GM21825 (cell line): ENCODE results near the gene LAGE3.
"Not testable (repeated sequence)": the region's sequence is repeated elsewhere in the genome, so short reads cannot be mapped to it uniquely, and the experiment has no call there.

Source experiments
- ATAC-seq: cut with Tn5 transposase; IDR thresholded peaks from one replicate; pipeline ENCODE4 v1.9.1; 2021; ENCODE audit warnings: mild to moderate bottlenecking, moderate library complexity; ENCODE audit not compliant: unreplicated experiment

LAGE3 gene

GRCh38 chrX:154502989-154503388 lies 23.9 kb upstream of the LAGE3 start:
- no peak for ATAC-seq

- no peak for ATAC-seq
Measured at GRCh38 chrX:154502098-154502497, 23.0 kb upstream of the LAGE3 start.

- ATAC-seq = not testable (repeated sequence)
Measured at GRCh38 chrX:154501423-154501822, 22.3 kb upstream of the LAGE3 start.

- not testable (repeated sequence) for ATAC-seq
Measured at GRCh38 chrX:154496591-154497137, 17.6 kb upstream of the LAGE3 start.

GRCh38 chrX:154495472-154495922 lies 16.4 kb upstream of the LAGE3 start:
- ATAC-seq = no peak

- no peak for ATAC-seq
Measured at GRCh38 chrX:154494715-154495114, 15.6 kb upstream of the LAGE3 start.

GRCh38 chrX:154490414-154491083 lies 11.5 kb upstream of the LAGE3 start, which contains the start of gene SLC10A3:
SLC10A3 (minus strand) TSS chrX:154490629; CDS start chrX:154488940, 1,689 bp downstream.
- ATAC-seq = peak; percentile 76

GRCh38 chrX:154490021-154490413 lies 10.9 kb upstream of the LAGE3 start:
- no peak for ATAC-seq

- ATAC-seq = no peak
Measured at GRCh38 chrX:154489182-154489581, 10.1 kb upstream of the LAGE3 start.

GRCh38 chrX:154488336-154489075 lies 9.4 kb upstream of the LAGE3 start:
- ATAC-seq = no peak

- no peak for ATAC-seq
Measured at GRCh38 chrX:154487518-154488290, 8.6 kb upstream of the LAGE3 start.

- no peak for ATAC-seq
Measured at GRCh38 chrX:154486396-154487207, 7.5 kb upstream of the LAGE3 start, which contains the start of gene UBL4A. UBL4A (minus strand) TSS chrX:154486615; CDS start chrX:154486584, 31 bp downstream.

- no peak for ATAC-seq
Measured at GRCh38 chrX:154486052-154486395, 6.9 kb upstream of the LAGE3 start.

- no peak for ATAC-seq
Measured at GRCh38 chrX:154485150-154486051, 6.3 kb upstream of the LAGE3 start.

GRCh38 chrX:154484255-154485149 lies 5.4 kb upstream of the LAGE3 start:
- no peak for ATAC-seq

GRCh38 chrX:154483325-154483724 lies 4.2 kb upstream of the LAGE3 start:
- ATAC-seq = no peak

GRCh38 chrX:154482786-154483185 lies 3.7 kb upstream of the LAGE3 start:
- no peak for ATAC-seq

- ATAC-seq = no peak
Measured at GRCh38 chrX:154481911-154482601, 3.0 kb upstream of the LAGE3 start.
